OCI-LY7 (cell line): ENCODE measurements around the gene ZNF746. TPM values are rescaled to one million over a fixed set of nuclear protein-coding genes. Genes with fewer than 3 reads are reported as not detected.

ENCODE experiments used
- BruUV-seq: library from RNA; stranded (reverse); fragments of 400-500 nt; replicated peaks from 2 replicates; lab custom pipeline; 2021; lab: Mats Ljungman, UMichigan
- CTCF ChIA-PET: fragments of 300-600 bp; sonication (Branson Sonifier 250); formaldehyde crosslinking; loops from one replicate; lab custom pipeline; 2022; ENCODE audit warnings: antibody characterized with exemption; ENCODE audit not compliant: unreplicated experiment; lab: Charles Lee
- POLR2A ChIA-PET: fragments of 300-600 bp; sonication (Branson Sonifier 250); formaldehyde crosslinking; loops from one replicate; lab custom pipeline; 2022; ENCODE audit warnings: antibody characterized with exemption; lab: Charles Lee
- DNase-seq: peaks from one replicate; pipeline ENCODE4 v3.0.0-alpha.2; 2015; ENCODE audit warnings: low spot score
- H2AFZ ChIP-seq: fragments of 200-600 bp; sonication (generic), shearing (Covaris generic); 2 replicates; pipeline ENCODE4 v1.6.1; 2014; ENCODE audit warnings: mild to moderate bottlenecking, antibody characterized with exemption, low read length, moderate library complexity
- H3K27ac ChIP-seq: fragments of 200-600 bp; sonication (generic); 2 replicates; pipeline ENCODE4 v1.5.1; 2014; ENCODE audit warnings: mixed run types, low read depth, mild to moderate bottlenecking, moderate library complexity, low read length, inconsistent platforms; ENCODE audit not compliant: poor library complexity, severe bottlenecking
- H3K36me3 ChIP-seq: fragments of 200-600 bp; sonication (generic); 2 replicates; pipeline ENCODE4 v1.6.1; 2014; ENCODE audit warnings: mild to moderate bottlenecking, antibody characterized with exemption, low read length, moderate library complexity, mixed read lengths; ENCODE audit not compliant: insufficient read depth
- H3K4me1 ChIP-seq: fragments of 200-600 bp; sonication (generic); 2 replicates; pipeline ENCODE4 v1.5.1; 2014; ENCODE audit warnings: mild to moderate bottlenecking, low read length; ENCODE audit not compliant: insufficient read depth, poor library complexity, severe bottlenecking
- H3K4me2 ChIP-seq: fragments of 200-600 bp; sonication (generic); 2 replicates; pipeline ENCODE4 v1.6.1; 2014; ENCODE audit warnings: mild to moderate bottlenecking, low read length
- H3K4me3 ChIP-seq: fragments of 200-600 bp; sonication (generic); 2 replicates; pipeline ENCODE4 v1.5.1; 2014; ENCODE audit warnings: mild to moderate bottlenecking, low read depth, low read length; ENCODE audit not compliant: poor library complexity, severe bottlenecking
- H3K79me2 ChIP-seq: fragments of 200-600 bp; sonication (generic); 2 replicates; pipeline ENCODE4 v1.6.1; 2016; ENCODE audit warnings: low read depth, mild to moderate bottlenecking, low read length, moderate library complexity, mixed read lengths; ENCODE audit not compliant: insufficient read depth
- H3K9me2 ChIP-seq: fragments of 200-600 bp; sonication (generic); 2 replicates; pipeline ENCODE4 v1.6.1; 2016; ENCODE audit warnings: mild to moderate bottlenecking, low read length, mixed read lengths; ENCODE audit not compliant: insufficient read depth
- H3K9me3 ChIP-seq: fragments of 200-600 bp; sonication (generic); 2 replicates; pipeline ENCODE4 v1.6.1; 2014; ENCODE audit warnings: mild to moderate bottlenecking, mixed run types, low read length, mixed read lengths
- H4K20me1 ChIP-seq: fragments of 200-600 bp; sonication (generic); 2 replicates; pipeline ENCODE4 v1.6.1; 2014; ENCODE audit warnings: mild to moderate bottlenecking, antibody characterized with exemption, low read length, moderate library complexity, mixed read lengths; ENCODE audit not compliant: insufficient read depth
- EZH2phosphoT487 ChIP-seq: fragments of 200-600 bp; sonication (generic); IDR thresholded peaks from 2 replicates; pipeline ENCODE4 v1.6.1; 2018; ENCODE audit warnings: low read depth, borderline replicate concordance, mild to moderate bottlenecking, mixed run types, antibody characterized with exemption, low read length, moderate library complexity, mixed read lengths
- intact Hi-C: fragments of 100-400 bp; cut with micrococcal nuclease; formaldehyde crosslinking; loops from one replicate; pipeline ENCODE4 v1.10.0; 2022; ENCODE audit not compliant: unreplicated experiment
- total RNA-seq, 2 experiments: library from RNA; depleted of rRNA in 1 of 2; stranded (reverse); fragments of >200 nt in 1 of 2; shearing (Covaris generic) in 1 of 2; gene quantifications; 2 replicates each; pipeline ENCODE4 v1.2.3, GENCODE V29; 2014 to 2022
- TF ChIP-seq, protein P1 (sequence below): fragments of 200-600 bp; sonication (generic); conservative IDR thresholded peaks from 2 replicates; pipeline ENCODE4 v1.5.1; 2014; ENCODE audit warnings: mild to moderate bottlenecking, antibody characterized with exemption, low read length, moderate library complexity, mixed read lengths

ZNF746 gene
- total RNA-seq, 2 experiments from 2014 or later, result 14.8 to 18.9 TPM

GRCh38 chr7:149459201-149459539 lies 38.4 kb downstream of the ZNF746 start:
- Histone ChIP-seq H3K4me2 (peak overlapping the region; percentile 69), H3K4me1 (peaks cover 17% of the 10 kb centered on the region), H3K4me3 (peak overlapping the region; percentile 71), H2AFZ (no peak overlapping the region), H3K9me3 (no peaks in the 10 kb centered on the region), H4K20me1 (peaks cover 7% of the 10 kb centered on the region; the same call in 1 of the 2 replicates), H3K79me2 (peaks cover 6% of the 10 kb centered on the region; the same call in 1 of the 2 replicates), H3K36me3 (peaks cover 17% of the 10 kb centered on the region; the same call in 1 of the 2 replicates), H3K27ac (no peak overlapping the region), H3K9me2 (no peaks in the 10 kb centered on the region)
- TF ChIP-seq EZH2phosphoT487, result no peak
- TF ChIP-seq, protein P1, sequence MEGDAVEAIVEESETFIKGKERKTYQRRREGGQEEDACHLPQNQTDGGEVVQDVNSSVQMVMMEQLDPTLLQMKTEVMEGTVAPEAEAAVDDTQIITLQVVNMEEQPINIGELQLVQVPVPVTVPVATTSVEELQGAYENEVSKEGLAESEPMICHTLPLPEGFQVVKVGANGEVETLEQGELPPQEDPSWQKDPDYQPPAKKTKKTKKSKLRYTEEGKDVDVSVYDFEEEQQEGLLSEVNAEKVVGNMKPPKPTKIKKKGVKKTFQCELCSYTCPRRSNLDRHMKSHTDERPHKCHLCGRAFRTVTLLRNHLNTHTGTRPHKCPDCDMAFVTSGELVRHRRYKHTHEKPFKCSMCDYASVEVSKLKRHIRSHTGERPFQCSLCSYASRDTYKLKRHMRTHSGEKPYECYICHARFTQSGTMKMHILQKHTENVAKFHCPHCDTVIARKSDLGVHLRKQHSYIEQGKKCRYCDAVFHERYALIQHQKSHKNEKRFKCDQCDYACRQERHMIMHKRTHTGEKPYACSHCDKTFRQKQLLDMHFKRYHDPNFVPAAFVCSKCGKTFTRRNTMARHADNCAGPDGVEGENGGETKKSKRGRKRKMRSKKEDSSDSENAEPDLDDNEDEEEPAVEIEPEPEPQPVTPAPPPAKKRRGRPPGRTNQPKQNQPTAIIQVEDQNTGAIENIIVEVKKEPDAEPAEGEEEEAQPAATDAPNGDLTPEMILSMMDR, result no peak
- POLR2A ChIA-PET, result interaction anchor here (0.6 to 1.2 kb wide), 4 partner anchors 12 to 314 kb away, joined by 3 read pairs; no protein-coding TSS in a partner anchor
- CTCF ChIA-PET, result no interaction called here
- no TSS peak for BruUV-seq
- DNase-seq, result no peak
- intact Hi-C loops, result no loop called here

- peaks cover 26% of the 10 kb centered on the region; the same call in 1 of the 2 replicates for H3K36me3 ChIP-seq
- POLR2A ChIA-PET, result interaction anchor here (0.5 to 0.9 kb wide), 2 partner anchors 11 to 1466 kb away, joined by 3 read pairs; no protein-coding TSS in a partner anchor
- H3K4me2 ChIP-seq, result peak overlapping the region; percentile 69
- no TSS peak for BruUV-seq
- peaks cover 6% of the 10 kb centered on the region; the same call in 1 of the 2 replicates for H3K79me2 ChIP-seq
- H4K20me1 ChIP-seq, result peaks cover 7% of the 10 kb centered on the region; the same call in 1 of the 2 replicates
- no peak for TF ChIP-seq EZH2phosphoT487
- TF ChIP-seq, protein P1, result no peak
- peaks cover 17% of the 10 kb centered on the region for H3K4me1 ChIP-seq
- intact Hi-C loops, result no loop called here
- CTCF ChIA-PET, result no interaction called here
- H3K9me3 ChIP-seq, result no peaks in the 10 kb centered on the region
- no peak overlapping the region for H2AFZ ChIP-seq
- no peak for DNase-seq
- no peaks in the 10 kb centered on the region for H3K9me2 ChIP-seq
- H3K4me3 ChIP-seq, result no peak overlapping the region
- H3K27ac ChIP-seq, result no peak overlapping the region
Observed at GRCh38 chr7:149458235-149458634, 39.4 kb downstream of the ZNF746 start.

DNA sequence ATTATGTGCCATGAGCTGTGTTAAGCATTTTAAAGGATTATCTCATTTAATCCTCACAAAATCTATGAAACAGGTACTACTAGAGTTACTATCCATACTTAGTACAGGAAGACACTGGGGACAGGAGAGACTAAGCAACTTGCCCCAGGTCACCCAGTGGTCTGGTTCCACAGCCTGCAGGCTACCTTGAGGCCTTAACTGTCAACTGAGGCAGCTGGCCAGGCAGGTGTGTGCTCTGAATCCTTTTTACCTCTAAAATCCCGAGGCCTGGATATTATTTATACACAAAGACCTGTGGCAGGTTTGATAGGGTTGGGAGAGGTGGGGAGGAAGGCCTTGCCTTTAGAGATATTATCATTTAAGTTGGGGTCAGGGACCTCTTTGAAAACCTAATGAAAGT lies 39.8 kb downstream of the ZNF746 start:
- no peak overlapping the region for H2AFZ ChIP-seq
- no peaks in the 10 kb centered on the region for H3K9me2 ChIP-seq
- H3K4me1 ChIP-seq, result peaks cover 17% of the 10 kb centered on the region
- peaks cover 6% of the 10 kb centered on the region; the same call in 1 of the 2 replicates for H3K79me2 ChIP-seq
- CTCF ChIA-PET, result no interaction called here
- no peaks in the 10 kb centered on the region for H3K9me3 ChIP-seq
- DNase-seq, result no peak
- peaks cover 31% of the 10 kb centered on the region for H3K36me3 ChIP-seq
- H3K27ac ChIP-seq, result no peak overlapping the region
- H3K4me2 ChIP-seq, result no peak overlapping the region
- BruUV-seq, result TSS peak; percentile 52
- POLR2A ChIA-PET, result no interaction called here
- TF ChIP-seq, protein P1, result no peak
- no peak for TF ChIP-seq EZH2phosphoT487
- H4K20me1 ChIP-seq, result peaks cover 7% of the 10 kb centered on the region; the same call in 1 of the 2 replicates
- no peak overlapping the region for H3K4me3 ChIP-seq
- intact Hi-C loops, result no loop called here
